NCI-H1092 (cell line): ENCODE data around the gene RGS6.
A peak's percentile ranks its signal among the peaks of the same experiment; 100 is the strongest.

Experiments
- DNase-seq: peaks from one replicate; lab custom pipeline; 2025; lab: John Stamatoyannopoulos, UW

Gene RGS6

DNA sequence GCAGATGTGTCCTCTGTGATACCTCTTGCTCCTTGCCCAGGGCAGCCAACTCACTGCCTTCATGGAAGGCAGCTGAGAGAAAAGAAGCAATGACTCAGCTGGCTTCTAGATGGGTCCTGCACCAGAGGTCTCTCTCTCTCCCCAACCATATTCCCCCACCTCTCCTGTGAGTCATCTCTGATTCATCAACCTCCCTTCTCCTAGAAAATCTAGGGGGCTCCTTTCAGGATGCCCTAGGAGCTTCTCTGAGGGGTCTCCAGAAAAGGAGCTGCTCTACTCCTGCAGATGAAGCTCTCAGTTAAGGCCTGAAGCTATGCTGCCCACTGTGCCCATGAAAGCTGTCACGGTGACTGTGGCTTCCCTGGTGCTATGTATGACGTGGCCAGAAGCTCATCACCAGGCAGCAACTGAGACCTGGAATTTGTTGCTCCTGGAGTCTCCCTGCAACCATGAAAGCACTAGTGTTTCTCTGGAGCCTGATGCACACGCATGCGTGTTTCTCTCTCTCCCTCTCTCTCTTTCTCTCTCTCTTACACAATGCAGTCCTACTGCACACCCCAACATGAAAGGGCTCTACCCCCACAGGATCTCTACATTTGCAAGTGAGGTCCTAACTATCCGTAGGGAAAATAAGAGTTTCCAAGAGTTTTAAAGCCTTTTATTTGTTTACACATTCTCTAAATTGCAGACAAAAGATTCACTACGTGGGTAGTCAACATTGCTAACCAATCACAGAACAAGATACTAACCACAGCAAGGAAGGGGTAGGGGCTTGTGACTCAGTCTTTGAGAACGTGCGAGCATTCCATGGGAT, 676.4 kb downstream of the RGS6 start:
- no peak for DNase-seq

- no peak for DNase-seq
These were observed 677.1 kb downstream of the RGS6 start for GRCh38 chr14:72609205-72609916.

GRCh38 chr14:72610096-72610830, 678.0 kb downstream of the RGS6 start:
- no peak for DNase-seq

DNA sequence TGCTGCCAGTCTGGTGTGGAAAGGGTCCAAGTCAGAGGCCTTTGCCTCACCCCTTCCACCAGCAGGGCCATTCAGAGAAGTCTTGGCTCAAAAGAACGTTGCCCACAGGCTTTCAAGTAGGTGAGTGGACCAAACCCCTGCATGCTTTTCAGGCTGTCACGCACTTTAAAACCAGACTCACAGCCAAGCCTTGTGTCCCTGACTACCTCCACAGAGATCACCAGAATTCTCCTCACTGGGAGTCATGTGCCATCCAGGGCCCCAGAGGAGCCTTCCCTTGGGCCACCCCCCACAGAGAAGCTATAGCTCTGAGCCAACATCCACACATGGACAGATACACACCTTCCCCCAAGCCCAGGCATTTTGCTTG, 678.6 kb downstream of the RGS6 start:
- DNase-seq, result no peak

- DNase-seq, result no peak
These were observed 679.3 kb downstream of the RGS6 start for GRCh38 chr14:72611506-72611905.

DNA sequence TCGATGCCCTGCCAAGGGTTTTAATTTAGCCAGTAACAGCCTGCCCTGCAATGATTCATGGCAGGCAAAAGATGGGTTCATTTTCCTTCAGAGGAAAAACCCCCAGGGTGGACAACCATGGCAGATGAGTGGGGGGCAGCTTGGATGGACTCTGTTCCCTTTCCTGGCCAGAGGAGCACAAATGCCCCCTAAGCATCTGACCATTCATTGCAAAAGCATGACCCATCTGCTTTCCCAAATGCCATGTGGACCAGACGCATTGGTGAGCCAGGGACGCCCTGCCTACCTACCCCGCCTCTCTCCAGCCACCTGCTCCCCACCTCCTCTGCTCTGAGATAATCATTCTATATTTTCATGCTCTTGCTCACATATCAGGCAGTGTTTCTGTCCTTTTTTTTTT, 679.8 kb downstream of the RGS6 start:
- no peak for DNase-seq

DNA sequence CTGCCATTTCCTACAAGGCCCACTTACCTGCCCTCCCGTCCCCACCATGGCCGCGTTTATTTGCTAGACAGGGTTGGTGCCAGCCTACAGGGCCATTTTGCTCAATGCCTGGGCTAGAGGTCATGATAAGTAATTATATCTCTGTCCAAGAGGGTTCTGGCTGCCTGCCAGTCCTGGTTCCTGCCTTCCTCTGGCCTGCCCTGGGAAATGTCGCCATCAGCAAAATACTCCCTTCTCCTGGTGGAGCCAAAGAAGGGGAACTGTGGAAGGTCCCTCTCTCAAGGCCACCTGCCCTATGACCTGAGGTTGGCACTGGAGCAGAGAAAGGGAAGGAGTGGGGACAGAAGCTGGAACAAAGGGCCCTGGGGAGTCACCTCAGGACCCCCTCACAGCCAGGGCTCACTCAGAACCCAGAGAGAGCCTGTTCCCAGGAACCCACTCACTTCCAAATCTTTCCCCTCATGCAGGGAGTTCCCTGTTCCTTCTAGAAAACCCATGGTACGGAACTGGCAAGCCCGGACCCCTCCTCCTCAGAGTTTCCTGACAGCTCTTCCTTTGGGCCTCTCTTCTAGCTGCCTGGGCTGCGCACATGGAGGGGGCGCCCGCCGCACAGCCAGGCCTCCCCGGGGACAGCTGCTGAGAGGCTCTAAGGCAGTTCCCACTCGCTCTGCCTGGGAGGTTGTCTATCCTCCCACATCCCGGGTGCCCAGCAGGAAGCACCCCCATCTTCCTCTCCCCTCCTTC, 681.2 kb downstream of the RGS6 start:
- peak; percentile 37 for DNase-seq

DNA sequence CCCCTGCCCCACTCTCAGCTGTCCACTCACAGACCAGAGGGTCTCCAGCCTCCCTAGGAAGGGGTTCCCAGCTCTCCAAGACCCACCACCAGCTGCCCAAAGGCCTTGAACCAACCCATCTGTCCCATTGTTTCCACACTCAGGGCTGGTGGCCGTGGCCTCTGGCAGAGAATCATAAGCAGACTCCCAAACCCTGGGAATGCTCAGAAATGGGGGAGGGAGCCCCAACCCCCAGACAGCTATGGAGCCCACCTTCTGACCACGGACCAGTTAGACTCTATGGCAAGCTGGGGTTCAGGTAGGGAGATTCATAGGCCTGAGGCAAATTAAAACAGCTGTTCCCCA, 681.7 kb downstream of the RGS6 start:
- no peak for DNase-seq

DNA sequence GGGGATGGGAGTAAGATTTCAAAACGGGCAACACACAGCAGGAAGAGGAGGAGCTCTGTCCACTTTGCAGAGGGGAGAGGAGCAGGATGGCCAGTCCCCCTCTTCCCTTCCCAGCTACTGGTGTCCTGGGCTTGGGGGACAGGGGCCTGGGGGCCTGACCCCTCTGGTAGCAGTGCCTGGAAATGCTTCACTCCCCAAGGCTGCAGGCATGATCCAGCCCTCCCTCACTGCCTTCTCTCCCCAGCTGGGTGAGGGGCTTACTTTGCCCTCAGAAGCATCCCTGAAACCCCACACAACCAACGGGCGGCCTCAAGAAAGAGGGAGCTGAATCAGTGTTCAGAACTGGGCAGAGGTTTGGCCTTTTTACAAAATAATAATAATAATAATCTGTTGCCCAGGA, 682.1 kb downstream of the RGS6 start:
- no peak for DNase-seq

DNA sequence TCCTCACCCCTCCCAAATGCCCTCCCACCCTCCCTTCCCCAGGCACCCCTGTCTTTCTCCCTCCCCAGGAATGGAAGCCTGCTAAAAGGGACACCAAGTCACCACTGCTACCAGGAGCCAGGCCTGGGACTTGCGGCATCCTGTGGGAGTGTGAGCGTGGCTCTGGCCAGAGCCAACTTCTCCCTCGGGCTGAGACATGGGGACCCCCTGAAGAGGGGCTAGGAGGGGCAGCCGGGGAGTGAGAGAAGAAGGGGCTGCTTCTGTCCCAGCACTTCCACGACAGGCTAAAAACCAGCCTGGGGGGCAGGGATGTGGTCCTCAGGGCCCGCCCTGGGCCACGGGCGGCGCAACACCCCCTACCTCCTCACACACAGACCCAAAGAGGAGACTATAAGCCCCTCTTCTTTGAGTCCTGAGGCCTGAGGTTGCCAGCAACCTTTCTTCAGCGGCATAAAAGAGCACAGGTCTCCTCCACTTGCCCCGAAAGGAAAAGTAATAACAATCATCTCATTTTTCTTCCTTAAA, 682.7 kb downstream of the RGS6 start:
- no peak for DNase-seq

- DNase-seq, result no peak
These were observed 683.4 kb downstream of the RGS6 start for GRCh38 chr14:72615451-72616121.
